Activated CD8-positive, alpha-beta memory T cell treated with anti-CD3 and anti-CD28 coated beads for 36 hours (primary cell): Measurements from ENCODE around the gene ZNF648. TPM values are rescaled to one million over a fixed set of nuclear protein-coding genes. Genes with fewer than 3 reads are reported as not detected.

Source experiments
- CTCF ChIA-PET: fragments of 350-600 bp; sonication (Branson Sonifier 250); formaldehyde crosslinking; loops from one replicate; lab custom pipeline; 2021; ENCODE audit warnings: antibody characterized with exemption; lab: Charles Lee
- POLR2A ChIA-PET: fragments of 350-600 bp; sonication (Branson Sonifier 250); formaldehyde crosslinking; loops from one replicate; lab custom pipeline; 2021; ENCODE audit warnings: antibody characterized with exemption; lab: Charles Lee
- total RNA-seq, 2 experiments: library from RNA; stranded (reverse); gene quantifications; one replicate each; pipeline ENCODE4 v1.2.3, GENCODE V29; 2021

ZNF648 gene
- total RNA-seq = not detected

- ChIA-PET POLR2A (no interaction called here), CTCF (no interaction called here)
These were observed at the start of gene ZNF648 for GRCh38 chr1:182061594-182061993. Gene ZNF648, minus strand, starts transcription at chr1:182061712. Its CDS starts 3,702 bp downstream, at chr1:182058010.

- ChIA-PET CTCF (no interaction called here), POLR2A (no interaction called here)
These were observed 49.1 kb upstream of the ZNF648 start for GRCh38 chr1:182110635-182111034.

- CTCF ChIA-PET = no interaction called here
- POLR2A ChIA-PET = no interaction called here
These were observed 48.3 kb upstream of the ZNF648 start for GRCh38 chr1:182109771-182110170.

GRCh38 chr1:182107209-182107608 is 45.7 kb upstream of the ZNF648 start:
- ChIA-PET CTCF (no interaction called here), POLR2A (no interaction called here)

GRCh38 chr1:182102043-182102416 is 40.5 kb upstream of the ZNF648 start:
- POLR2A ChIA-PET = no interaction called here
- CTCF ChIA-PET = no interaction called here

GRCh38 chr1:182101415-182102042 is 40.0 kb upstream of the ZNF648 start:
- ChIA-PET CTCF (no interaction called here), POLR2A (no interaction called here)

- ChIA-PET CTCF (no interaction called here), POLR2A (no interaction called here)
These were observed 36.8 kb upstream of the ZNF648 start for GRCh38 chr1:182098301-182098700.

- ChIA-PET POLR2A (no interaction called here), CTCF (no interaction called here)
These were observed 34.4 kb upstream of the ZNF648 start for GRCh38 chr1:182095946-182096345.

- ChIA-PET POLR2A (interaction anchor here (0.7 kb wide), 1 partner anchor 51 kb away, joined by 3 read pairs; no protein-coding TSS in a partner anchor), CTCF (interaction anchor here (0.7 to 1.3 kb wide), 2 partner anchors 14 to 514 kb away, joined by 3 to 5 read pairs; no protein-coding TSS in a partner anchor)
These were observed 33.0 kb upstream of the ZNF648 start for GRCh38 chr1:182094514-182095005.

GRCh38 chr1:182093781-182094180 is 32.3 kb upstream of the ZNF648 start:
- CTCF ChIA-PET = interaction anchor here (1.3 kb wide), 1 partner anchor 13 kb away, joined by 5 read pairs; no protein-coding TSS in a partner anchor
- POLR2A ChIA-PET = no interaction called here

GRCh38 chr1:182092336-182092735 is 30.8 kb upstream of the ZNF648 start:
- CTCF ChIA-PET = no interaction called here
- POLR2A ChIA-PET = no interaction called here

- CTCF ChIA-PET = interaction anchor here (0.7 kb wide), 1 partner anchor 10 kb away, joined by 3 read pairs; no protein-coding TSS in a partner anchor
- POLR2A ChIA-PET = no interaction called here
These were observed 29.6 kb upstream of the ZNF648 start for GRCh38 chr1:182091083-182091482.

- CTCF ChIA-PET = no interaction called here
- POLR2A ChIA-PET = no interaction called here
These were observed 26.3 kb upstream of the ZNF648 start for GRCh38 chr1:182087719-182088350.

- ChIA-PET POLR2A (no interaction called here), CTCF (no interaction called here)
These were observed 25.8 kb upstream of the ZNF648 start for GRCh38 chr1:182087304-182087703.

GRCh38 chr1:182086620-182087019 is 25.1 kb upstream of the ZNF648 start:
- POLR2A ChIA-PET = no interaction called here

GRCh38 chr1:182086136-182086535 is 24.6 kb upstream of the ZNF648 start:
- ChIA-PET CTCF (interaction anchor here (1.4 to 2.5 kb wide), 2 partner anchors 58 to 310 kb away, joined by 4 to 15 read pairs; no protein-coding TSS in a partner anchor), POLR2A (no interaction called here)

More at GRCh38 chr1:182086620-182087019, 25.1 kb upstream of the ZNF648 start:
- CTCF ChIA-PET = interaction anchor here (1.4 to 2.5 kb wide), 2 partner anchors 58 to 310 kb away, joined by 4 to 15 read pairs; no protein-coding TSS in a partner anchor

GRCh38 chr1:182085726-182086125 is 24.2 kb upstream of the ZNF648 start:
- POLR2A ChIA-PET = no interaction called here
- CTCF ChIA-PET = interaction anchor here (1.4 to 2.5 kb wide), 2 partner anchors 58 to 311 kb away, joined by 4 to 15 read pairs; no protein-coding TSS in a partner anchor

GRCh38 chr1:182084487-182085316 is 23.2 kb upstream of the ZNF648 start:
- ChIA-PET CTCF (interaction anchor here (0.6 to 2.5 kb wide), 5 partner anchors 24 to 312 kb away, joined by 3 to 15 read pairs (median 3); no protein-coding TSS in a partner anchor), POLR2A (interaction anchor here (0.5 kb wide), 1 partner anchor 411 kb away, joined by 4 read pairs; no protein-coding TSS in a partner anchor)

GRCh38 chr1:182083851-182084486 is 22.5 kb upstream of the ZNF648 start:
- ChIA-PET CTCF (interaction anchor here (1.1 to 2.5 kb wide), 2 partner anchors 60 to 313 kb away, joined by 5 to 15 read pairs; no protein-coding TSS in a partner anchor), POLR2A (interaction anchor here (0.5 kb wide), 1 partner anchor 410 kb away, joined by 4 read pairs; no protein-coding TSS in a partner anchor)
